ENCODE measurements around the gene IL1RAPL2.
A peak's percentile ranks its signal among the peaks of the same experiment; 100 is the strongest.

Gene IL1RAPL2

GRCh38 chrX:104707572-104707971 lies 141.6 kb downstream of the IL1RAPL2 start:
- H3K36me3 Mint-ChIP-seq (ENCODE audit: low read depth): no peaks in the 10 kb centered on the region
- DNase-seq: no peak
- no peaks in the 10 kb centered on the region for H3K4me1 Mint-ChIP-seq
- no peaks in the 10 kb centered on the region for H3K9me3 Mint-ChIP-seq
- no peaks in the 10 kb centered on the region for H3K27me3 Mint-ChIP-seq
- no peak overlapping the region for H3K27ac Mint-ChIP-seq
- no peak overlapping the region for H3K4me3 Mint-ChIP-seq
- ATAC-seq: no peak

GRCh38 chrX:104712515-104712914 lies 146.5 kb downstream of the IL1RAPL2 start:
- H3K9me3 Mint-ChIP-seq: no peaks in the 10 kb centered on the region
- no peak overlapping the region for H3K27ac Mint-ChIP-seq
- no peak for DNase-seq
- no peak overlapping the region for H3K4me3 Mint-ChIP-seq
- ATAC-seq: no peak
- H3K4me1 Mint-ChIP-seq: no peaks in the 10 kb centered on the region
- no peaks in the 10 kb centered on the region for H3K27me3 Mint-ChIP-seq
- no peaks in the 10 kb centered on the region for H3K36me3 Mint-ChIP-seq (ENCODE audit: low read depth)

DNA sequence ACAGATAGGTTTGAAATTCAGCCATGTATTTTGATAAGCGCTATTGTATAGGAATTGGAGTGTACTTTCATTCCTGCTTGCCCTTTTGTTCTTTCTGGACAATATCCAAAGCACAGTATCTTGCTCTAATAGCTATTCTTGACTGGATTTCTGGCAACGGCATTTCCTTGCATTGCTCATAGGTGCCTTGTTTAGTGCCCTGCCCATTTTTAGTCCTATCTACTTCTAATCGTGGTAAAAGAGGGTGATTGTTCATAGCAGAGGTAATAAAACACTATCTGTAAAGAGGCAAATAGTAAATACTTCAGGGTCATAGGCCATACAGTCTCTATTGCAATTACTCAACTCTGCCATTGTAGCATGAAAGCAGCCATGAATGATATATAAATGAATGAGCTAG lies 155.9 kb downstream of the IL1RAPL2 start:
- H3K36me3 Mint-ChIP-seq (ENCODE audit: low read depth): no peaks in the 10 kb centered on the region

DNA sequence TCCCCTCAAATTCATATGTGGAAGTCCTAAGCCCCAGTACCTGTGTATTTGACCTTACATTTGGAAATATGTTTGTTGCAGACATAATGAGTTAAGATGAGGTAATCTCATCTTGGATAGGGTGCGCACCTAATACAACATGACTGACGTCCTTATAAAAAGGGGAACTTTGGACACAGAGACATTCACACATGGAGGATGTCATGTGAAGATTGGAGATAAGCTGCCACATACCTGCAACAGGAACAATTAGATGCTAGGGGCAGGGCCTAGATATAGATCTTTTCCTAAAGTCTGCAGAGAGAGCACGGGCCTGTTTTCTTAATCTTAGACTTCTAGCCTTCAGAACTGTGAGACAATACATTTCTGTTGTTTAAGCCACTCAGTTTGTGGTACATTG lies 162.5 kb downstream of the IL1RAPL2 start:
- H3K4me1 Mint-ChIP-seq: no peaks in the 10 kb centered on the region
- no peak overlapping the region for H3K27ac Mint-ChIP-seq
- no peaks in the 10 kb centered on the region for H3K27me3 Mint-ChIP-seq
- DNase-seq (no peak), ATAC-seq (no peak)
- no peaks in the 10 kb centered on the region for H3K9me3 Mint-ChIP-seq
- no peaks in the 10 kb centered on the region for H3K36me3 Mint-ChIP-seq (ENCODE audit: low read depth)
- H3K4me3 Mint-ChIP-seq: no peak overlapping the region

More for the DNA sequence above, 155.9 kb downstream of the IL1RAPL2 start:
- Mint-ChIP-seq H3K4me3 (no peak overlapping the region), H3K27me3 (no peaks in the 10 kb centered on the region), H3K27ac (no peak overlapping the region), H3K4me1 (no peaks in the 10 kb centered on the region), H3K9me3 (no peaks in the 10 kb centered on the region)
- ATAC-seq (no peak), DNase-seq (no peak)

DNA sequence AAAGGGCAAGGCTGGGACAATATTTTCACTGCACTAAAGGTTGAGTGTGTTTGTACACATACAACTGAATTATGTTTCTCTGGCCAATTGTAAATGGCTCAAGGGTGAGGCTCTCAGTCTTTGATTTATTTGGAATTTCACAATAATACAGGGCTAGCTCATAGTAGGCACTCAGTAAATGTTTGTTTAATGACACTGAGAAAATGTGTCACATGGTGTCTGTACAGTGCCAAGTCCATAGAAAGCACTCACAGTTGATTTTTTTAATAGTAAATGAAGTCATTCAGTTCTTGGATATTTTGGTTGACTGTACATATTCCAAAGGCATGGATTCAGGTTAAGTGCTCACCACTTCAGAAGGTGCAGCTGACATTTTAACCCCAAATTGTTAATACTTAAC lies 176.4 kb downstream of the IL1RAPL2 start:
- ATAC-seq (no peak), DNase-seq (no peak)
- H3K27me3 Mint-ChIP-seq: peaks cover 4% of the 10 kb centered on the region
- no peak overlapping the region for H3K4me3 Mint-ChIP-seq
- no peak overlapping the region for H3K27ac Mint-ChIP-seq
- no peaks in the 10 kb centered on the region for H3K36me3 Mint-ChIP-seq (ENCODE audit: low read depth)
- no peaks in the 10 kb centered on the region for H3K9me3 Mint-ChIP-seq
- no peaks in the 10 kb centered on the region for H3K4me1 Mint-ChIP-seq

- no peaks in the 10 kb centered on the region for H3K36me3 Mint-ChIP-seq (ENCODE audit: low read depth)
- H3K4me3 Mint-ChIP-seq: no peak overlapping the region
- no peaks in the 10 kb centered on the region for H3K4me1 Mint-ChIP-seq
- H3K27me3 Mint-ChIP-seq: peaks cover 4% of the 10 kb centered on the region
- H3K9me3 Mint-ChIP-seq: no peaks in the 10 kb centered on the region
- no peak for DNase-seq
- no peak overlapping the region for H3K27ac Mint-ChIP-seq
- ATAC-seq: no peak
Measured at GRCh38 chrX:104745152-104745551, 179.2 kb downstream of the IL1RAPL2 start.

DNA sequence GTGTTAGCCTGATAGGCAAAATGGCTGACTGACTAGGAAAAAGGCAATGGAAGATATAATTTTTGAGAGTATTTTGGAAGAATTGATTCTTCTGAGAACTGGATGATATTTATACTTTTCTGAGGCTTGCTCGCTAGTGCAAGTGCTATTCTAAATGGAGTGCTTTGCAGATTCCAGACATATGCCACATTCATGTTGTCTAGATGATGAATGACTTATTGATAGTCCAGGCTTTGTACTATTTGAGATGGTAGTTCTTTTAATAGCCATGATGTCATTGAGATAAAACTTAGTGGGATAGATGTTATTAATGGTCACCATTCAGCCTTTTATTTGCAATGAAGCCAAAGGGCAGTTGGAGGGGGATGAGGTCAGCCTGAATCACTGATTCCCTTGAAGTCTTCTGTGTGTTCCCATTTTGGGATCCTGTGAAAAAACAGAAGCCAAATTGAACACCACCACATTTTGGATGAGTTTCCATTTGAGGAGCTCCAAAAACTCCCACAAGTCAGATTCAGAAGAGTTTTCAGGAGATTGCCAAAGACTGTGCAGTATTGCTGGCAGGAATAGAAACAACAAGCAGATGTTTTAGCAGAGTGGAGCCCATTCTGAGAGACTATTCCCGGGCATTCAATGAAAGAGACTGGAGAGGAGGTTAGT lies 184.1 kb downstream of the IL1RAPL2 start:
- DNase-seq: no peak

DNA sequence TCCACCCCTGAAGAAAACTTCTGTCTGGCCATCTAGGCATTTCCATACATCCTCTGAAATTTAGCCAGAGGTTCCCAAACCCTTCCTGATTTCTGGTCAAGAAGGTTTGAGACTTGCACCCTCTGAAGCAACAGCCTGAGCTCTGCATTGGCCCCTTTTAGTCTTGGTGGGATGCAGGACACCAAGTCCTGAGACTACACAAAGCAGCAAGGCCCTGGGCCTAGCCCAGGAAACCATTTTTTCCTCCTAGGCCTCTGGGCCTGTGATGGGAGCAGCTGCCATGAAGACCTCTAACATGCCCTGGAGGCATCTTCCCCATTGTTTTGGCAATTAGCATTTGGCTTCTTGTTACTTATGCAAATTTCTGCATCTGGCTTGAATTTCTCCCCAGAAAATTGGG lies 196.6 kb downstream of the IL1RAPL2 start:
- H3K9me3 Mint-ChIP-seq: peaks cover 6% of the 10 kb centered on the region
- no peaks in the 10 kb centered on the region for H3K36me3 Mint-ChIP-seq (ENCODE audit: low read depth)
- no peak overlapping the region for H3K27ac Mint-ChIP-seq
- no peaks in the 10 kb centered on the region for H3K4me1 Mint-ChIP-seq
- ATAC-seq (no peak), DNase-seq (no peak)
- no peak overlapping the region for H3K4me3 Mint-ChIP-seq
- no peaks in the 10 kb centered on the region for H3K27me3 Mint-ChIP-seq

More for the DNA sequence above, 184.1 kb downstream of the IL1RAPL2 start:
- no peak overlapping the region for H3K27ac Mint-ChIP-seq
- peaks cover 4% of the 10 kb centered on the region for H3K27me3 Mint-ChIP-seq
- ATAC-seq: no peak
- no peak overlapping the region for H3K4me3 Mint-ChIP-seq
- H3K36me3 Mint-ChIP-seq (ENCODE audit: low read depth): no peaks in the 10 kb centered on the region
- H3K4me1 Mint-ChIP-seq: no peaks in the 10 kb centered on the region
- H3K9me3 Mint-ChIP-seq: no peaks in the 10 kb centered on the region

GRCh38 chrX:104789784-104790183 lies 223.8 kb downstream of the IL1RAPL2 start:
- Mint-ChIP-seq H3K27me3 (no peaks in the 10 kb centered on the region), H3K27ac (no peak overlapping the region), H3K4me3 (no peak overlapping the region), H3K4me1 (no peaks in the 10 kb centered on the region), H3K9me3 (no peaks in the 10 kb centered on the region), H3K36me3 (ENCODE audit: low read depth) (no peaks in the 10 kb centered on the region)
- DNase-seq (no peak), ATAC-seq (no peak)

DNA sequence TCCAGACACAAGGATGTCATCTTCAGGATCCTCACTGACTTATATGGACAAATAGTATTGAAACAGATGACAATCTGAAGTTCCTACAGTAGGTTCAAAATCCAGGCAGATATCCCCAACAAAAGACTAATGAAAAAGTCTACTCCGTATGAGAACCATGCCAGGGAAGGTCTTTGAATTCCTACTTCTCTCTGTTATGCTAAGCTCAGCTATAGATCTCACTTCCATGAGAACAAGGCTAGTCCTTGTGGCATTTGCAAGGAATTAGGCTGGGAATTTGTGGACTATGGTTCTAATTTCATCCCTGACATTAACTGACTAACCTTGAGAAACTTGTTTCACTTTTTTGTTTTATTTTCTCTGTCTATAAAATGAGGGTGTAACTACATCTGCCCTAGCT lies 229.8 kb downstream of the IL1RAPL2 start:
- Mint-ChIP-seq H3K4me1 (no peaks in the 10 kb centered on the region), H3K27ac (no peak overlapping the region), H3K4me3 (no peak overlapping the region), H3K27me3 (no peaks in the 10 kb centered on the region), H3K36me3 (ENCODE audit: low read depth) (no peaks in the 10 kb centered on the region), H3K9me3 (no peaks in the 10 kb centered on the region)
- no peak for DNase-seq
- ATAC-seq: no peak

DNA sequence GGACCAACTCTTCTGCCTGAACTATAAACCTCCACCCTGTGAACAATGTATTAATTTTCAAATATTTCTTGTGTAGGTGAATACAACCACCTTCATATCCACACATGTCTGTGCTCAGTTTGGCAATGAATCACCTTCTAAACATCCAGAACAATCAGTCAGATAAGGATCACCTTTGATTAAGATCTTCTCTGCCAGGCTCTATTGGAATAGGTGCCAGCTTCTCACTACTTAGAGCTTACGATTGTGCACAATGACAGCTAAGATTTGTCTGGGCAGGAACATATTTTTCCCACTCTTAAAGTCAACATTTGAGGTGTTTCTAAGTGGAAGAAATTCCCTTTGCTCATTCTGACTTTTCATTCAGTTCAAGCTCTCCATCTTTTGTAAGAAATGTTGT lies 237.2 kb downstream of the IL1RAPL2 start:
- no peaks in the 10 kb centered on the region for H3K4me1 Mint-ChIP-seq
- DNase-seq: no peak
- no peak overlapping the region for H3K4me3 Mint-ChIP-seq
- no peaks in the 10 kb centered on the region for H3K36me3 Mint-ChIP-seq (ENCODE audit: low read depth)
- H3K27me3 Mint-ChIP-seq: no peaks in the 10 kb centered on the region
- ATAC-seq: no peak
- no peaks in the 10 kb centered on the region for H3K9me3 Mint-ChIP-seq
- no peak overlapping the region for H3K27ac Mint-ChIP-seq

GRCh38 chrX:104806346-104806745 lies 240.3 kb downstream of the IL1RAPL2 start:
- DNase-seq (no peak), ATAC-seq (no peak)
- peaks cover 4% of the 10 kb centered on the region for H3K27me3 Mint-ChIP-seq
- H3K27ac Mint-ChIP-seq: no peak overlapping the region
- H3K4me3 Mint-ChIP-seq: no peak overlapping the region
- H3K9me3 Mint-ChIP-seq: peaks cover 5% of the 10 kb centered on the region
- no peaks in the 10 kb centered on the region for H3K4me1 Mint-ChIP-seq
- H3K36me3 Mint-ChIP-seq (ENCODE audit: low read depth): no peaks in the 10 kb centered on the region

GRCh38 chrX:104833401-104833800 lies 267.4 kb downstream of the IL1RAPL2 start:
- Mint-ChIP-seq H3K27me3 (no peaks in the 10 kb centered on the region), H3K4me1 (no peaks in the 10 kb centered on the region), H3K4me3 (no peak overlapping the region), H3K27ac (no peak overlapping the region), H3K36me3 (ENCODE audit: low read depth) (no peaks in the 10 kb centered on the region), H3K9me3 (no peaks in the 10 kb centered on the region)
- ATAC-seq (no peak), DNase-seq (no peak)

GRCh38 chrX:104842646-104843045 lies 276.6 kb downstream of the IL1RAPL2 start:
- Mint-ChIP-seq H3K4me3 (no peak overlapping the region), H3K9me3 (peaks cover 6% of the 10 kb centered on the region), H3K4me1 (no peaks in the 10 kb centered on the region), H3K27ac (no peak overlapping the region), H3K27me3 (peaks cover 3% of the 10 kb centered on the region), H3K36me3 (ENCODE audit: low read depth) (peaks cover 2% of the 10 kb centered on the region)
- DNase-seq (no peak), ATAC-seq (no peak)

GRCh38 chrX:104852241-104852640 lies 286.2 kb downstream of the IL1RAPL2 start:
- DNase-seq (no peak), ATAC-seq (no peak)
- H3K27me3 Mint-ChIP-seq: no peaks in the 10 kb centered on the region
- no peaks in the 10 kb centered on the region for H3K9me3 Mint-ChIP-seq
- no peaks in the 10 kb centered on the region for H3K36me3 Mint-ChIP-seq (ENCODE audit: low read depth)
- H3K4me3 Mint-ChIP-seq: no peak overlapping the region
- H3K4me1 Mint-ChIP-seq: peaks cover 18% of the 10 kb centered on the region
- no peak overlapping the region for H3K27ac Mint-ChIP-seq

GRCh38 chrX:104854188-104854587 lies 288.2 kb downstream of the IL1RAPL2 start:
- ATAC-seq (peak; percentile 61), DNase-seq (no peak)
- Mint-ChIP-seq H3K9me3 (no peaks in the 10 kb centered on the region), H3K27me3 (no peaks in the 10 kb centered on the region), H3K4me1 (peaks cover 18% of the 10 kb centered on the region), H3K27ac (peak overlapping the region; percentile 42), H3K4me3 (no peak overlapping the region), H3K36me3 (ENCODE audit: low read depth) (no peaks in the 10 kb centered on the region)
